Tongue (tissue), 2 donors: ENCODE results near the gene EEF1AKMT2. TPM values are rescaled to one million over a fixed set of nuclear protein-coding genes. Genes with fewer than 3 reads are reported as not detected.
"Not testable (repeated sequence)": the region's sequence is repeated elsewhere in the genome, so short reads cannot be mapped to it uniquely, and the experiment has no call there.

Experiments
- DNase-seq: peaks from one replicate; pipeline ENCODE4 v3.0.0-alpha.2; 2015
- total RNA-seq: library from RNA; depleted of rRNA; stranded (reverse); fragments of >200 nt; gene quantifications from one replicate; pipeline ENCODE4 v1.2.3, GENCODE V29; 2014

Gene EEF1AKMT2
- total RNA-seq, 1 donor from 2014 or later = 30.7 TPM

- DNase-seq = no peak
Measured at GRCh38 chr10:124755581-124755980, 36.1 kb downstream of the EEF1AKMT2 start.

GRCh38 chr10:124754227-124754626, 37.5 kb downstream of the EEF1AKMT2 start:
- DNase-seq = no peak

- DNase-seq = no peak
Measured at GRCh38 chr10:124748953-124749645, 42.6 kb downstream of the EEF1AKMT2 start.

- no peak for DNase-seq
Measured at GRCh38 chr10:124748166-124748565, 43.5 kb downstream of the EEF1AKMT2 start.

GRCh38 chr10:124747745-124748144, 43.9 kb downstream of the EEF1AKMT2 start:
- DNase-seq = no peak

GRCh38 chr10:124746992-124747391, 44.7 kb downstream of the EEF1AKMT2 start:
- no peak for DNase-seq

- DNase-seq = not testable (repeated sequence)
Measured at GRCh38 chr10:124746447-124746846, 45.2 kb downstream of the EEF1AKMT2 start.

GRCh38 chr10:124745673-124746072, 46.0 kb downstream of the EEF1AKMT2 start:
- peak; percentile 74 for DNase-seq

- DNase-seq = no peak
Measured at GRCh38 chr10:124745252-124745651, 46.4 kb downstream of the EEF1AKMT2 start.

GRCh38 chr10:124744102-124745050, 47.3 kb downstream of the EEF1AKMT2 start, which contains the start of gene FAM53B:
Gene FAM53B, minus strand, starts transcription at chr10:124744378. Its CDS starts 37,665 bp downstream, at chr10:124706713.
- DNase-seq = peak; percentile 93

GRCh38 chr10:124743191-124744101, 48.2 kb downstream of the EEF1AKMT2 start:
- peak; percentile 57 for DNase-seq

- peak; percentile 68 for DNase-seq
Measured at GRCh38 chr10:124742413-124743190, 49.1 kb downstream of the EEF1AKMT2 start.

GRCh38 chr10:124741922-124742412, 49.7 kb downstream of the EEF1AKMT2 start:
- no peak for DNase-seq

GRCh38 chr10:124741281-124741921, 50.3 kb downstream of the EEF1AKMT2 start:
- DNase-seq = peak; percentile 96

- DNase-seq = peak; percentile 90
Measured at GRCh38 chr10:124740369-124741280, 51.1 kb downstream of the EEF1AKMT2 start.

- DNase-seq = peak; percentile 65
Measured at GRCh38 chr10:124739986-124740368, 51.7 kb downstream of the EEF1AKMT2 start.

- DNase-seq = no peak
Measured at GRCh38 chr10:124739119-124739921, 52.4 kb downstream of the EEF1AKMT2 start.

GRCh38 chr10:124738441-124738840, 53.2 kb downstream of the EEF1AKMT2 start:
- peak; percentile 57 for DNase-seq
